Skeletal muscle tissue (tissue), 4 donors: ENCODE measurements around the gene EPN1. TPM values are rescaled to one million over a fixed set of nuclear protein-coding genes. Genes with fewer than 3 reads are reported as not detected.

ENCODE experiments used
- H3K27ac ChIP-seq: one replicate; pipeline ENCODE4 v1.7.0; 2013; ENCODE audit warnings: mild to moderate bottlenecking, low read depth, low read length, inconsistent platforms
- H3K27me3 ChIP-seq, 3 donors: one replicate each; pipeline ENCODE4 v1.7.0; 2013; ENCODE audit warnings: low read length in 3 of 3; ENCODE audit not compliant: control insufficient read depth in 3 of 3, insufficient read depth in 3 of 3
- H3K36me3 ChIP-seq, 3 donors: one replicate each; pipeline ENCODE4 v1.7.0; 2013; ENCODE audit warnings: low read length in 3 of 3; ENCODE audit not compliant: control insufficient read depth in 3 of 3, insufficient read depth in 3 of 3
- H3K4me1 ChIP-seq, 3 donors: one replicate each; pipeline ENCODE4 v1.7.0; 2013; ENCODE audit warnings: low read length in 3 of 3, mild to moderate bottlenecking in 3 of 3; ENCODE audit not compliant: control insufficient read depth in 3 of 3, insufficient read depth in 3 of 3
- H3K4me3 ChIP-seq, 3 donors: one replicate each; pipeline ENCODE4 v1.7.0; 2013; ENCODE audit warnings: low read length in 3 of 3
- H3K9ac ChIP-seq, 3 donors: one replicate each; pipeline ENCODE4 v1.7.0; 2013; ENCODE audit warnings: low read length in 3 of 3, mild to moderate bottlenecking in 3 of 3, moderate library complexity in 2 of 3, low read depth in 1 of 3
- H3K9me3 ChIP-seq, 3 donors: one replicate each; pipeline ENCODE4 v1.7.0; 2013; ENCODE audit warnings: low read length in 3 of 3; ENCODE audit not compliant: control insufficient read depth in 3 of 3
- total RNA-seq: library from RNA; depleted of rRNA; stranded (reverse); fragments of >200 nt; gene quantifications from one replicate; pipeline ENCODE4 v1.2.3, GENCODE V29; 2014
- donor health status: Osteomylitis.

The EPN1 gene
- total RNA-seq, result 5.7 TPM

DNA sequence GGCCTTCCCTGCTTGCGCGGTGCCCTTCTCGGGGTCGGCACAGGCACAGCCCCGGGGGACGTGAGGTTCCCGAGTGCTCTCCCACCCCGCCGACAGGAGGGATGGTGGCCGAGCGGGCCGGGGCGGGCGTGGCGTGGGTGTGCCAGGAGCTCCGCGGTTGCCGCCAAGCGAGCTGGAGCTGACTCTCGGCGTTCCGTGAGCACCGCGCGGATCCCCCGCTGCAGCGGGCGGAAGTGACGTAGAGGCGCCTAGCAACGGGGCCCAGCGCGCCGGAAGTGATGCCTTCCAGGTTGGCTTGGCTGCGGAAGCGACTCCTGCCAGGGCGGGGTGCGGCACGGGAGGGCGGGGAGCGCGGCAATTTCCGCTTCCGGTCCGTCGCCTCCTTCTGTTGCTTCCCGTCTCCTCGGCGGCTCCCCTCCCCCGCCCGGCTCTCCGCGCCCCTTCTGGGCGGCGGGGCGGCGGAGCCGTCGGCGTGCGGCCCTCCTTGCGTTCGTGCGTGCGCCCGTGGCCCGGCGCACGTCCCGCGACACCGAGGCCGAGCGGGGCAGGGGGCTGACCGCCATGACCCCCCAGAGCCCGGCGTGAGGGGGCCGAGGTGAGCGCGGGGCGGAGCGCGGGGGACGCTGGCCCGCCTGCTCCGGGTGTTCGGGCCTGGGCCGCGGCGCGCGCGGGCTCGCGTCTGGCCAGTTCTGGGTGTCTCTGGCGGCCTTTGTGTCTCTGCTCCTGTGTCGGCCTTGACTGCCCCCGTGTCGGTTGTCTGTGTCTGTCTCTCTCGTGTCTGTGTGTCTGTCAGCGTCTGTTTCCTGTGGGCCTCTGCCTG is at the start of gene EPN1:
Gene EPN1 (plus strand): TSS at position 386 of the 820 bp plus-strand sequence. CDS start 3,402 bp downstream, outside the sequence.
- Histone ChIP-seq H3K9me3 (no peaks in the 10 kb centered on the region), H3K4me3 (peak within 1 kb of the TSS; percentile 90 to 97 (median 91)), H3K36me3 (peaks cover 28 to 38% (median 35%) of the 10 kb centered on the region in 3 donors), H3K9ac (peak within 1 kb of the TSS; percentile 91 to 96 (median 96)), H3K27me3 (no peaks in the 10 kb centered on the region), H3K4me1 (peaks cover 37 to 66% (median 48%) of the 10 kb centered on the region in 3 donors), H3K27ac (peak within 1 kb of the TSS; percentile 81)

- no peaks in the 10 kb centered on the region for H3K27me3 ChIP-seq
- no peak overlapping the region for H3K4me3 ChIP-seq
- H3K9me3 ChIP-seq, result no peaks in the 10 kb centered on the region
- H3K9ac ChIP-seq, result no peak overlapping the region
- peaks cover 0 to 3% (median 0%) of the 10 kb centered on the region in 3 donors for H3K36me3 ChIP-seq
- peaks cover 15 to 25% (median 25%) of the 10 kb centered on the region in 3 donors for H3K4me1 ChIP-seq
- no peak overlapping the region for H3K27ac ChIP-seq
Observed at GRCh38 chr19:55626350-55626749, 48.7 kb upstream of the EPN1 start.

DNA sequence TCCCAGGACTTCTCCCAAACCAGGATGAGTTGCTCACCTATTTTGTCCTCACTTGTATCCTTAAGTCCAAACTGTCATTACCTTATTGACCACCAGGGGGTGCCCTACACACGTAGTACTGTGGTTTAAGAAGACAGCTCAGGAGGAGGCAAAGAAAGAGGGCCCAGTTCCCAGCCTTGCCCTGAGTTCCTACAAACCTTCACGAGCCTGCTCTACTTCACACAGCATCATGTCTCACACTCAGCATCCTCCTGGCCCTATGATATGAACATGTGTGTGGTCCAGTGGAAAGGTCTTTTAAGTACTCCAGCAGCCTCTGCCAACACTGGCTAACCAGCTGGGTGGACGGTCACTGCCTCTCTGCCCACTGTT is 42.6 kb upstream of the EPN1 start:
- H3K9ac ChIP-seq, result peak overlapping the region in 1 of 3 donors; percentile 54

GRCh38 chr19:55633861-55634260 is 41.2 kb upstream of the EPN1 start:
- H3K4me3 ChIP-seq, result peak overlapping the region in 1 of 3 donors; percentile 100
- peaks cover 34 to 45% (median 45%) of the 10 kb centered on the region in 3 donors for H3K4me1 ChIP-seq
- H3K27ac ChIP-seq, result peak overlapping the region; percentile 99
- no peaks in the 10 kb centered on the region for H3K27me3 ChIP-seq
- H3K36me3 ChIP-seq, result peaks cover 0 to 7% (median 2%) of the 10 kb centered on the region in 3 donors
- no peaks in the 10 kb centered on the region for H3K9me3 ChIP-seq
- no peak overlapping the region for H3K9ac ChIP-seq

More for the DNA sequence above, 42.6 kb upstream of the EPN1 start:
- H3K36me3 ChIP-seq, result peaks cover 0 to 2% (median 0%) of the 10 kb centered on the region in 3 donors
- H3K4me1 ChIP-seq, result peaks cover 27 to 34% (median 33%) of the 10 kb centered on the region in 3 donors
- no peak overlapping the region for H3K4me3 ChIP-seq
- no peaks in the 10 kb centered on the region for H3K27me3 ChIP-seq
- no peaks in the 10 kb centered on the region for H3K9me3 ChIP-seq
- peak overlapping the region; percentile 36 for H3K27ac ChIP-seq

DNA sequence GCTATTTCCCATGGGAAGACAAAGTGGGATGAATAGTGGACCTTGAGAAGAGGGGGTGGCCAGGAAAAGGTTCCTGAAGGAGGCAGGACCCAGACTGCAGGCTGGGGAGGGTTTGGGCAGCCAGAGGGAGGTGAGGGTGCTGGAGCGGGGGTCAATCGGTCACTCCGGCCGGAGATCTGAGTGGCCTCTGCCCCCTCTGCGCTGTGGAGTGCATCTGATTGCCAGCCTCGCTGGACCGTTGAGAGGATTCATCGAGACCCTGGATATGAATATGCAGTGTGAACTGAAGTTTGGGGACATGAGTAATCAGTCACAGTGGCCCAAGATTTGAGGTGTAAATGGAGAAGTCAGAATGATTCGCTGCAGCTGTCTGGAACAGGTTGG is 39.7 kb upstream of the EPN1 start:
- H3K9ac ChIP-seq, result peak overlapping the region; percentile 100
- no peaks in the 10 kb centered on the region for H3K27me3 ChIP-seq
- H3K4me3 ChIP-seq, result peak overlapping the region; percentile 100
- H3K9me3 ChIP-seq, result no peaks in the 10 kb centered on the region
- H3K27ac ChIP-seq, result peak overlapping the region; percentile 99
- peaks cover 45 to 59% (median 58%) of the 10 kb centered on the region in 3 donors for H3K4me1 ChIP-seq
- H3K36me3 ChIP-seq, result peaks cover 0 to 7% (median 2%) of the 10 kb centered on the region in 3 donors

DNA sequence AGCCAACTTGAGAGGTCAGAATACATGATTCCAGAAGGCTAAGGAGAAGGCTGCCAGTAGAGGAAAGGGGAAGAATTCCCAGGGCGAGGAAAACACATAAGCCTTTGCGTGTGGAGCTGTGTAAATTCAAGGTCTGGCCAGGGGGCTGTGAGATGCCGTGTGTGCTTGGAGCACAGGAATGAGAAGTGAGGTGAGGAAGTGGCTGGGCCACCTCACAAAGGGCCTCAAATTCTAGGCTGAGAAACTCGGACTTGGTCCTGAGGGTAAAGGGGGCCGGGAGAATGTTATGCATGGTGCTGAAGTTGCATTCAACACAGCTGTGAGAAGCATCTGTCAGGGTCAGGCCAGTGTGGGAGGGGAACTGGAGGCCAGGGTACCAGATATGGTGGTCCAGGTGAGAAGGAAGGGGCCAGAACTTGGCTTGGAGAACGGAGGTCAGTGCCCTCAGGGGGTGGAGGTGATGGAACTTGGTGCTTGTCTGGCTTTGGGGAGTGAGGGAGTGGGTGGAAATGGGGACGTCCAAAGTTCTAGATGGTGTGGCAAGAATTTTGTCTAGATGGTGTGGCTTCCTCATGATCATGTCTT is 39.1 kb upstream of the EPN1 start:
- Histone ChIP-seq H3K27ac (peak overlapping the region; percentile 99), H3K4me3 (peak overlapping the region; percentile 100), H3K9me3 (no peaks in the 10 kb centered on the region), H3K4me1 (peaks cover 48 to 63% (median 62%) of the 10 kb centered on the region in 3 donors), H3K27me3 (no peaks in the 10 kb centered on the region), H3K36me3 (peaks cover 0 to 7% (median 2%) of the 10 kb centered on the region in 3 donors), H3K9ac (peak overlapping the region; percentile 100)

GRCh38 chr19:55636723-55637122 is 38.3 kb upstream of the EPN1 start:
- H3K36me3 ChIP-seq, result peaks cover 0 to 7% (median 2%) of the 10 kb centered on the region in 3 donors
- H3K27me3 ChIP-seq, result no peaks in the 10 kb centered on the region
- peak overlapping the region in 2 of 3 donors; percentile 100 for H3K9ac ChIP-seq
- H3K27ac ChIP-seq, result no peak overlapping the region
- H3K9me3 ChIP-seq, result no peaks in the 10 kb centered on the region
- H3K4me1 ChIP-seq, result peaks cover 52 to 66% (median 63%) of the 10 kb centered on the region in 3 donors
- H3K4me3 ChIP-seq, result peak overlapping the region; percentile 29 to 100 (median 100)

- Histone ChIP-seq H3K27me3 (no peaks in the 10 kb centered on the region), H3K4me1 (peaks cover 57 to 70% (median 66%) of the 10 kb centered on the region in 3 donors), H3K9me3 (no peaks in the 10 kb centered on the region), H3K36me3 (peaks cover 0 to 7% (median 2%) of the 10 kb centered on the region in 3 donors), H3K27ac (no peak overlapping the region), H3K4me3 (peak overlapping the region in 2 of 3 donors; percentile 22 to 31), H3K9ac (peak overlapping the region in 1 of 3 donors; percentile 40)
Observed at GRCh38 chr19:55637534-55637933, 37.5 kb upstream of the EPN1 start.

- H3K36me3 ChIP-seq, result peaks cover 0 to 7% (median 2%) of the 10 kb centered on the region in 3 donors
- H3K9ac ChIP-seq, result no peak overlapping the region
- H3K27me3 ChIP-seq, result no peaks in the 10 kb centered on the region
- H3K27ac ChIP-seq, result no peak overlapping the region
- H3K4me1 ChIP-seq, result peaks cover 63 to 77% (median 74%) of the 10 kb centered on the region in 3 donors
- H3K4me3 ChIP-seq, result no peak overlapping the region
- no peaks in the 10 kb centered on the region for H3K9me3 ChIP-seq
Observed at GRCh38 chr19:55638864-55639359, 36.1 kb upstream of the EPN1 start.
